Activated T-cell treated with anti-CD3 and anti-CD28 coated beads for 24 hours (primary cell): ENCODE results near the gene RUNX1.

Experiments used
- DNase-seq: peaks from one replicate; pipeline ENCODE4 v3.0.0-alpha.2; 2020; ENCODE audit warnings: low read depth

RUNX1 gene

GRCh38 chr21:34992736-34993398 is 56.2 kb downstream of the RUNX1 start:
- DNase-seq, result no peak

GRCh38 chr21:34992180-34992579 is 56.9 kb downstream of the RUNX1 start:
- DNase-seq, result no peak

GRCh38 chr21:34991366-34991957 is 57.6 kb downstream of the RUNX1 start:
- DNase-seq, result no peak

- no peak for DNase-seq
These were observed 58.3 kb downstream of the RUNX1 start for GRCh38 chr21:34990842-34991241.

- DNase-seq, result peak; percentile 59
These were observed 59.6 kb downstream of the RUNX1 start for GRCh38 chr21:34989337-34990151.

GRCh38 chr21:34988625-34989024 is 60.5 kb downstream of the RUNX1 start:
- no peak for DNase-seq

GRCh38 chr21:34988139-34988538 is 61.0 kb downstream of the RUNX1 start:
- DNase-seq, result no peak

GRCh38 chr21:34987501-34988072 is 61.5 kb downstream of the RUNX1 start:
- DNase-seq, result no peak

- DNase-seq, result peak; percentile 68
These were observed 62.3 kb downstream of the RUNX1 start for GRCh38 chr21:34986561-34987500.

GRCh38 chr21:34984356-34985058 is 64.6 kb downstream of the RUNX1 start:
- DNase-seq, result no peak

GRCh38 chr21:34983680-34984086 is 65.4 kb downstream of the RUNX1 start:
- DNase-seq, result peak; percentile 65

- DNase-seq, result no peak
These were observed 67.3 kb downstream of the RUNX1 start for GRCh38 chr21:34981791-34982190.

GRCh38 chr21:34980423-34981115 is 68.5 kb downstream of the RUNX1 start:
- no peak for DNase-seq

- no peak for DNase-seq
These were observed 69.7 kb downstream of the RUNX1 start for GRCh38 chr21:34979383-34979782.

- DNase-seq, result no peak
These were observed 71.8 kb downstream of the RUNX1 start for GRCh38 chr21:34977333-34977732.

GRCh38 chr21:34974162-34974981 is 74.7 kb downstream of the RUNX1 start:
- DNase-seq, result peak; percentile 46

- no peak for DNase-seq
These were observed 75.4 kb downstream of the RUNX1 start for GRCh38 chr21:34973685-34974084.

- DNase-seq, result no peak
These were observed 77.4 kb downstream of the RUNX1 start for GRCh38 chr21:34971656-34972055.

- no peak for DNase-seq
These were observed 78.5 kb downstream of the RUNX1 start for GRCh38 chr21:34970566-34970965.

GRCh38 chr21:34970167-34970500 is 79.0 kb downstream of the RUNX1 start:
- no peak for DNase-seq
